Measurements from ENCODE around the gene LRRC4C. TPM values are rescaled to one million over a fixed set of nuclear protein-coding genes. Genes with fewer than 3 reads are reported as not detected.

The LRRC4C gene
- total RNA-seq, result not detected in 2 replicates

GRCh38 chr11:41459465-41460401 lies at the start of gene LRRC4C:
Gene LRRC4C (minus strand): TSS chr11:41459652.

